HG03558 (cell line): Measurements from ENCODE around the gene GBP5.

ENCODE experiments used
- ATAC-seq: cut with Tn5 transposase; IDR thresholded peaks from one replicate; pipeline ENCODE4 v1.9.1; 2021; ENCODE audit warnings: moderate number of reproducible peaks; ENCODE audit not compliant: unreplicated experiment; ENCODE audit errors: extremely low read depth

GBP5 gene, protein sequence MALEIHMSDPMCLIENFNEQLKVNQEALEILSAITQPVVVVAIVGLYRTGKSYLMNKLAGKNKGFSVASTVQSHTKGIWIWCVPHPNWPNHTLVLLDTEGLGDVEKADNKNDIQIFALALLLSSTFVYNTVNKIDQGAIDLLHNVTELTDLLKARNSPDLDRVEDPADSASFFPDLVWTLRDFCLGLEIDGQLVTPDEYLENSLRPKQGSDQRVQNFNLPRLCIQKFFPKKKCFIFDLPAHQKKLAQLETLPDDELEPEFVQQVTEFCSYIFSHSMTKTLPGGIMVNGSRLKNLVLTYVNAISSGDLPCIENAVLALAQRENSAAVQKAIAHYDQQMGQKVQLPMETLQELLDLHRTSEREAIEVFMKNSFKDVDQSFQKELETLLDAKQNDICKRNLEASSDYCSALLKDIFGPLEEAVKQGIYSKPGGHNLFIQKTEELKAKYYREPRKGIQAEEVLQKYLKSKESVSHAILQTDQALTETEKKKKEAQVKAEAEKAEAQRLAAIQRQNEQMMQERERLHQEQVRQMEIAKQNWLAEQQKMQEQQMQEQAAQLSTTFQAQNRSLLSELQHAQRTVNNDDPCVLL

DNA sequence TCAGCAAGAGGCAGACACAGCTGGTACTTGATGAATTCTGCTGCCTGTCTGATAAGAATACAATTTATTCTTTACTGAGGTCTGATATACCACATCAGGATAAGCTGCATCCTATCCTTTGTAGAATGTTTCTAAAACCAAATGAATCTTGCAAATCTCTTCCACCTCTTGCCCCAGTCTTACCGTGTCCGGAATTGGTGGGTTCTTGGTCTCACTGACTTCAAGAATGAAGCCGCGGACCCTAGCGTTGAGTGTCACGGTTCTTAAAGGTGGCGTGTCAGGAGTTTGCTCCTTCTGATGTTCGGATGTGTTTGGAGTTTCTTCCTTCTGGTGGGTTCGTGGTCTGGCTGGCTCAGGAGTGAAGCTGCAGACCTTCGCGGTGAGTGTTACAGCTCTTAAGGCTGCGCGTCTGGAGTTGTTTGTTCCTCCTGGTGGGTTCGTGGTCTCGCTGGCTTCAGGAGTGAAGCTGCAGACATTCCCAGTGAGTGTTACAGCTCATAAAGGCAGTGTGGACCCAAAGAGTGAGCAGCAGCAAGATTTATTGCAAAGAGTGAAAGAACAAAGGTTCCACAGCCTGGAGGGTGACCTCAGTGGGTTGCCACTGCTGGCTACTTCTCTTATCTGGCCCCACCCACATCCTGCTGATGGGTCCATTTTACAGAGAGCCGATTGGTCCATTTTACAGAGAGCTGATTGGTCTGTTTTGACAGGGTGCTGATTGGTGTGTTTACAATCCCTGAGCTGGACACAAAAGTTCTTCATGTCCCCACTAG lies at the start of gene GBP5:
Gene GBP5, minus strand, starts transcription at position 592 of the 773 bp plus-strand sequence. CDS start 3,305 bp downstream, outside the sequence.
- ATAC-seq, result peak; percentile 60

DNA sequence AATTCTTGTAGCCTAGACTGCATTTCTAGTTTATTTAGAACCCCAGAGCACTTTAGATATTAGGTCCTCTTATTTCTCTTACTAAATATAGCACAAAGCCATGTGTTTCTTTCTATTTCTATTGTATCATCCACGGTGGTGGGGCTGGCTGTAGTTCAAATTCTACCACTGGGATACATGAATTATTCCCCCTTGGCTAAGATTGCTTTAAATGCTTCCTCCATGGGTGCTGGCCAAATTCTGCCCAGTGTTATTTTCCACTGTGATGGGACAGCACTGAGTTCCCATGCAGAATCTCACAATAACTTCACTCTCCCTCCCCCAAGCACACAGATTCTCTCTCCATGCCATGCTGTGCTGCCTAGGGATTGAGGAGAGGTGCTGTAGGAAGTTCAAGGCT lies 49.7 kb upstream of the GBP5 start:
- no peak for ATAC-seq

DNA sequence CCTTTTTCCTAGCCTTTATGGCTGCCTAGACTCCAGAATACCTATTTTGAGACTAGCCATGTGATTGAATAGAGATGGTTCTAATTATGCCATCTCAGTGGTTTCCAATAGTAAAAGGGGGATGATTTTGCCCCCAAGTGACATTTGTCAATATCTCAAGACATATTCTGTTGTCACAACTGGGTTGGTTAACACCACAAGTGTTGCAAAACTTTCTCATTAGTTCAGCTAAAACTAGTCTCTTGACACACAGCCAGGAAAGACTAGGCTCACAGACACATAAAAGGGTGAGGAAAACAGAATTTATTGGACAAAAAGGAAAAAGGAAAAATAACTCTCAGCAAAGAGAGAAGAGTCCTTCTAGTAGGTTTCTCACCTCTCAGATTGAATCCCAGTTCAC lies 39.9 kb upstream of the GBP5 start:
- no peak for ATAC-seq

GRCh38 chr1:89311757-89312156 lies 39.1 kb upstream of the GBP5 start:
- no peak for ATAC-seq

DNA sequence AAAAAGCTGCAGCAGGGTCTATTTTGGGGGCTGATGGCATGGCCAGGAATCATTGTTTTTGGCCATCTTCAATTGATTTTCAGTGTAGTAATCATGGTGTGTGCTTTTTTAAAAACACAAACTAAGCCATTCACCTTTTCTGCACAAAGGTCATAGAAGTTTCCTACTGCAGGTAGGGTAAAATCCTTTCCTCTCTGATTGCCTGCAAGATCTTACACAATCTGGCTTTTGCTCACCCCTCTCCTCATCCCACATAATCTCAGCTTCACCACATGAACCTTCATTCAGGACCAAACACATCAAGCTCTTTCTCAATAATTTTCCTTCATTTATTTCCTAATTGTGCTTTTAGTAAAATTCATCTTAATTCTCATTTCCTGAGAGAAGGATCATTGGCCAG lies 38.3 kb upstream of the GBP5 start:
- no peak for ATAC-seq

GRCh38 chr1:89310505-89310904 lies 37.8 kb upstream of the GBP5 start:
- ATAC-seq, result peak; percentile 50

- no peak for ATAC-seq
Measured at GRCh38 chr1:89309828-89310227, 37.2 kb upstream of the GBP5 start.

- no peak for ATAC-seq
Measured at GRCh38 chr1:89306273-89306672, 33.6 kb upstream of the GBP5 start.

- ATAC-seq, result no peak
Measured at GRCh38 chr1:89305493-89305892, 32.8 kb upstream of the GBP5 start.

- no peak for ATAC-seq
Measured at GRCh38 chr1:89304572-89305230, 32.0 kb upstream of the GBP5 start.

DNA sequence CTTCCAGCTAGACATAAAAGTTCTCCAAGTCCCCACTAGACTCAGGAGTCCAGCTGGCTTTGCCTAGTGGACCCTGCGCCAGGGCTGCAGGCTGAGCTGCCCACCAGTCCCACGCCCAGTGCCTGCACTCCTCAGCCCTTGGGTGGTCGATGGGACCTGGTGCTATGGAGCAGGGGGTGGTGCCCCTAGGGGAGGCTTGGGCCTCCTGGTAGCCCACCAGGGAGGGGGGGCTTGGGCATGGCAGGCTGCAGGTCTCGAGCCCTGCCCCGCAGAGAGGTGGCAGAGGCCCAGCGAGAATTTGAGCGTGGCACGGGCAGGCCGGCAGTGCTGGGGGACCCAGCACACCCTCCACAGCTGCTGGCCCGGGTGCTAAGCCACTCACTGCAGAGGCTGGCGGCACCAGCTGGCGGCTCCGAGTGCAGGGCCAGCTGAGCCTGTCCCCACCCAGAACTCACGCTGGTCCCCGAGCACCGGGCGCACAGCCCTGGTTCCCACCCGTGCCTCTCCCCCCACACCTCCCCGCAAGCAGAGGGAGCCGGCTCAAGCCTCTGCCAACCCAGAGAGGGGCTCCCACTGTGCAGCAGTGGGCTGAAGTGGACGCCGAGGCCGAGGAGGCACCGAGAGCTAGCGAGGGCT lies 30.2 kb upstream of the GBP5 start:
- ATAC-seq, result no peak

DNA sequence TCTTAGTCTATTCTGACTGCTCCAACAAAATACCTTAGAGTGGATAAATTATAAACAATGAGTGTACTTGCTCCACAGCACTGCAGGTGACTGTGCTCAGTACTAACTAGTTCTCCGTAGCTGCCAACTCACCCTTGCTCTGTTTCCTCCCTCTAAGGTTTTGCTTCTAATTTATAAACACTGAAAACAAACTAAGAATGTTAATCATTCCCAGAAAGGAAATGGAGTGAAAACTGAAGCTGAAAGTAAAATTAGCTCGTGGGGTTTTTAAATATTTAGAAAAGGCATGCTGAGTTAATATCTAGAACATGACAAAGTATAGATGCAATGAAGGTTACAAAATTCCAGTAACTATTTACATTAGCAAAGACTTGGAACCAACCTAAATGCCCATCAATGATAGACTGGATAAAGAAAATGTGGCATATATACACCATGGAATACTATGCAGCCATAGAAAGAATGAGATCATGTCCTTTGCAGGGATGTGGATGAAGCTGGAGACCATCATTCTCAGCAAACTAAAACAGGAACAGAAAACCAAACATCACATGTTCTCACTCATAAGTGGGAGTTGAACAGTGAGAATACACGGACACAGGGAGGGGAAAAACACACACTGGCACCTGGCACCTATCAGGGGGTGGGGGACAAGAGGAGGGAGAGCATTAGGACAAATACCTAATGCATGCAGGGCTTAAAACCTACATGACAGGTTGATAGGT lies 27.2 kb upstream of the GBP5 start:
- peak; percentile 84 for ATAC-seq

DNA sequence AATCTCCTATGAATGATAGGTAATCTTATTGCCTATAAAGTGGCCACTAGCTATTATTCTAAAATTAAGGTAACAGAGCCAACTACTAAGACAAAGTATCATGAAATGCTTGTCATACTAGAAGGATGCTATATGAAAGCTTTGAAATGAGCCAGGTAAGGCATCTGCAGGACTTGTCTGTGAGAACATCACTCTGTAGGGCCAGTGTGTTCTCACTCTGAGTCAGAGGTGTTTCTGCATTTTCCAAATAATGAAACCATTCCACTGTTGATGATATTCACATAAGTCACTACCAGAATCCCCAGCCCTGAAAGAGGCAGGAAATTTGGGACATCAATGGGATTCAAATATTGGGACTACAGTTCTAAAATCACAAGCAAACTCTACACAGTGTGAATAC lies 25.8 kb upstream of the GBP5 start:
- ATAC-seq, result no peak

DNA sequence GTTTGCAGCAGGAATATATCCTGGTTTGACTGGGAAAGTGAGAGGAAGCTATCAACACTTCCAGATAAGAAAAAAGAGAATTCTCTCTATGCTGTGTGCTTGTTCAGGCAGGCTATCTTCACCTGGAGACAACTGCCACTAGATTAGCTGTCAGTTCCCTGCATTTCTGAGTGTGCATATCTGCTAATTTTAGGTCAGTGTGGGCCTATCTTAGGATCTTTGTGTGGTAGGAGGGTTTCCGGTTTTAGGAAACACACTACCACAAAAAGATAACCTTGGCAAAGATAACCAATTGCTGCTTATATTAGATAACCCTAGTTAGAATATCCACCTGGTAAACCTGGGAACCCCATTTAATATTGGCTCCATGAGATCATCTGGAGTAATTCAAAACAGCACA lies 22.5 kb upstream of the GBP5 start:
- no peak for ATAC-seq

DNA sequence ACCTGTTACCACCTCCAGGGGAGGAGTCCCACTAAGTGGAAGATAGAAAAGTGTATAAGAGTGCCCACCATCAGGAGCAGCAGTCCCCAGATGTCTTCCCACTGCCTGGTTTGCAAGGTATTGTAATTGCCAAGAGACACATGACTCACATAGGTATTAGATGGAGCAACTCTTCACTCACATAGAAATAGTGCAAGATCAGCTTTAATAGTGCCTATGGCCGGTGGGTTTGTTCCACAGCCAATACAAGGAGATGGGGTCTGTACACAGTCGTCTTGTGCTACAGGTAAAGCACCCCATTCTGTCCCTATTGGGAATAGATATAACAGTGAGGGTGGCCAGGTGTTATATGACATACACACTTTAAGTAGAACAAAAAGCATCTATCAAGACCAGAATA lies 18.6 kb upstream of the GBP5 start:
- no peak for ATAC-seq

GRCh38 chr1:89288051-89288340 lies 15.3 kb upstream of the GBP5 start:
- ATAC-seq, result no peak

- no peak for ATAC-seq
Measured at GRCh38 chr1:89287181-89288050, 14.8 kb upstream of the GBP5 start.

GRCh38 chr1:89286549-89287180 lies 14.0 kb upstream of the GBP5 start:
- ATAC-seq, result peak; percentile 64
